Astrocyte (in vitro differentiated cells and primary cell): Measurements from ENCODE around the gene TPST2.

Experiments
- CTCF ChIP-seq: IDR thresholded peaks from 2 replicates; pipeline ENCODE4 v1.5.1; 2011; ENCODE audit warnings: low read depth, mild to moderate bottlenecking, inconsistent platforms, low read length, moderate library complexity; ENCODE audit not compliant: insufficient read depth
- EZH2 ChIP-seq: IDR thresholded peaks from 2 replicates; pipeline ENCODE4 v1.6.1; 2012; ENCODE audit warnings: mild to moderate bottlenecking, low read length, inconsistent platforms; ENCODE audit not compliant: insufficient read depth

- no peak for TF ChIP-seq CTCF
- no peak for TF ChIP-seq EZH2
Observed at GRCh38 chr22:26512149-26512793, 77.7 kb downstream of the TPST2 start, which contains the start of gene TFIP11.
